Breast epithelium (tissue), 3 donors: ENCODE measurements around the gene CDH20.

ENCODE experiments used
- CTCF ChIP-seq, 3 donors: fragments of 450-650 bp; IDR thresholded peaks; one replicate each; pipeline ENCODE4 v1.5.1; 2016 to 2017; ENCODE audit warnings: antibody characterized with exemption in 3 of 3, mild to moderate bottlenecking in 3 of 3, moderate library complexity in 3 of 3
- POLR2A ChIP-seq: fragments of 450-650 bp; IDR thresholded peaks from one replicate; pipeline ENCODE4 v1.6.1; 2016; ENCODE audit warnings: antibody characterized with exemption, mild to moderate bottlenecking, moderate library complexity

DNA sequence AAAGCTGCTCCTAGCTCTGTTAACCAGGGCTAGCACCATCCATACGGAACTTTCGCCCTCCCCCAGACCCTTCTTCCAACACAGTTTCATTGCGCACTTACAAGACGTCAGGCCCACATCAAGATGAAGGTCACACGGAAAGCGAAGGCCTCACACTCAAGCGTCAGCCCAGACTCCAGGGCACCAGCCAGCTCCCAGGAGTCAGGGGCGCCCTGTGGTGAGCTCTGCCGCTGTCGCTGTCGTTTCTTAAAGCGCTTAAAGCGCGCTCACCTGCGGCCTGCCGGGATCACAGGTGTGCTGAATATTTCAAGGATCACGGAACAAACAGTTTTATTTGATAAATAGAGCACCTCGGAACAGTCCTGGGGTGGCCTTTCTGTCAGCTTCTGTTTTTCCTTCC is 163.1 kb downstream of the CDH20 start:
- no peak for TF ChIP-seq CTCF (IDR thresholded peaks at IDR 0.05)
- no peak for TF ChIP-seq POLR2A
